ENCODE measurements around the gene PRKAG2.
"Not testable (repeated sequence)": the region's sequence is repeated elsewhere in the genome, so short reads cannot be mapped to it uniquely, and the experiment has no call there.

PRKAG2 gene

DNA sequence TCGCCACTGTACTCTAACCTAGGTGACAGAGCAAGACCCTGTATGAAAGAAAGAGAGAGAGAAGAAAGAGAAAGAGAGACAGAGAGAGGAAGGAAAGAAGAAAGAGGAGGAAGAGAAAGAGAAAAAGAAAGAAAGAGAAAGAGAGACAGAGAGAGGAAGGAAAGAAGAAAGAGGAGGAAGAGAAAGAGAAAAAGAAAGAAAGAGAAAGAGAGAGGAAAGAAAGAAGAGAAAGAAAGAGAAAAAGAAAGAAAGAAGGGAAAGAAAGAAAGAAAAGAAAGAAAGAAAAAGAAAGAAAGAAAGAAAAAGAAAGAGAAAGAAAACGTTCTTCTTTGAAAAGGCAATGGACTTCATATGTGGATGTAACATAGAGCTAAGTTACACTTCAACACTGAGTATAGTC lies 340.7 kb downstream of the PRKAG2 start:
- DNase-seq: not testable (repeated sequence)

DNA sequence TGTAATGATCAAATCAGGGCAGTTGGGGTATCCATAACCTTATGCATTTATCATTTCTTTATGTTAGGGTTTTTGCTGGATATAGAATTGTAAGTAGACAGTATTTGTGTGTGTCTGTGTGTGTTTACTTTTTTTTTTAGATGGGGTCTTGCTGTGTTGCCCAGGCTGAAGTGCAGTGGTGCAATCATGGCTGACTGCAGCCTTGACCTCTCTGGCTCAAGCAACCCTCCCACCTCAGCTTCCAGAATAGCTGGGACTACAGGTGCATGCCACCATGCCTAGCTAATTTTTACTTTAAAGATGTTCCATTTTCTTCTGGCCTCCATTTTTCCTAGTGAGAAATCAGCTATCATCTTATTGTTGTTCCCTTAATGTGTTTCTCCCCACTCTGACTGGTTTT lies 347.1 kb downstream of the PRKAG2 start:
- DNase-seq: no peak

DNA sequence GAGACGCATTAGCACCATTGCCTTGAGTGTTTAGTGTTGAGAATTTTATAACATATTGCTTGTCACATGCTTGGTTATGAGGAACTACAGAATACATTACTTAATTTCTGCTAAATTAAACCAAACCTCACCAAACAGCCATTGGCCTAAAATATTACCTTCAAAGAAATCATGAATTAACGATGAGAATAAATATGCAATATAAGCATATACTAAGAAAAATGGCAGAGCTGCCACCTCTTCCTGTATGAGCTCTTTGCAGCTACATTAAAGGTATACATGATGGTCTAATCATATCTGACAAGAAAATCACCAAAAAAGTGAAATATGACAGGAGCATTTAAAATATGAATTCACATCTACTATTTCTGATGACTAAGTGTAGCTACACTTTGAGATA lies 352.1 kb downstream of the PRKAG2 start:
- peak in 1 of 2 donors; percentile 32 for DNase-seq

DNA sequence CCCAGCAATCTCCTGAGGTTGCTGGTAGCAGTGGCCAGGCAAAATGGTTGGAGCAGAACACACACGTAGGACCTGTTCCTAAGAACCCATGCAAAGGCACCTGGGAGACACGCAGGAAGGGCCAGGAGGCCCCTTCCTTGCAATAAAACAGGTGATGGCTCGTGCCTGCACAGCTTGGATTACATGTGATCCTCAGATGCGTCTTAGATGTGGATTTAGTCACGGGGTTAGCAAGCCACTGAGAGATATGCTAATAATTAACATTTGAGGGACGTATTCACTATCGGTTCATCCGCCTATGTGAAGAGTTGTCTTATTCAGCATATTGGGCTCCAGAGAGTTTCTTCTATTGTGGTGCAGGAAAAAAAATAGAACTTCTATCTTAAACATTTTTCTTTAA lies 352.6 kb downstream of the PRKAG2 start:
- DNase-seq: no peak

DNA sequence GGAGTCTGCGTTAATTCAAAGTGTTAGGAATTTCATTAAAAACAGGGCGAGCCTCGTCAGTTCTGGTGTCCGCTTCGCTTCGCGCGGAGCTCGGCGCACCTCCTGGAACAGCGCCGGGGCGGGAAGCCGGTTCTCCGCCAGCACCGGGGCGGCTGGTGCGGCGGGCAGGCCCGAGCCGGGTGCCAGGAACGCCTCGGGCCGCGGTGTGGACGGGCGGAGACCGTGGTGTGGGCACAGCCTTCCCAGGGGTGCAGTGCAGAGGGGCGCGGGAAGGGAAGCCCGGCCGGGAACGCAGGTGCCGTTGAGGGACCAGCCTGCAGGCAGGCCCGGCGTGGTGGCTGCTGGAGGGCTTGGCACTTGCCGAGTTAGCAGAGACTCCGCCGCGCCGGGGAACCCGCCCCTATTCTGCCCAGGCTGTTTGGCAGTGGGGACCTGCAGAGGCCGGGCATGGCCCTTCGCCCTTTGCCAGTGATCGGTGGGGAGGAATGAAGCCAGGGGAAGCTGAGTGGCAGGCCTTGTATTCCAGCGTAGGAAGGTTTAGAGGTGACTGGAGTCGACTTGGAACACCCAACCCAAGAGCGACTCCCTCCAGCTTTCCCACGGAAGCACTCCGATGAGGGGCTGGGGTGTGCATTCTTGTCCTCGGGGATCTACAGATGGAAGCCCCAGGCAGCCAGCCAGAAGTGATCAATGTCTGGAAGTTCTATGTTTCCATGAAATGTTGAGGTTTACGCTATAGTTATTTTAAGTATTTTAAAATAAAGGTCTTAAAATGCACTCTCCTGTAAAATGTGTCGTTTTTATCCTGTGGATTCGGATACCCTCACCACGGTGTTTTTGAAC lies 356.3 kb downstream of the PRKAG2 start:
- DNase-seq: peak; percentile 22 to 42

DNA sequence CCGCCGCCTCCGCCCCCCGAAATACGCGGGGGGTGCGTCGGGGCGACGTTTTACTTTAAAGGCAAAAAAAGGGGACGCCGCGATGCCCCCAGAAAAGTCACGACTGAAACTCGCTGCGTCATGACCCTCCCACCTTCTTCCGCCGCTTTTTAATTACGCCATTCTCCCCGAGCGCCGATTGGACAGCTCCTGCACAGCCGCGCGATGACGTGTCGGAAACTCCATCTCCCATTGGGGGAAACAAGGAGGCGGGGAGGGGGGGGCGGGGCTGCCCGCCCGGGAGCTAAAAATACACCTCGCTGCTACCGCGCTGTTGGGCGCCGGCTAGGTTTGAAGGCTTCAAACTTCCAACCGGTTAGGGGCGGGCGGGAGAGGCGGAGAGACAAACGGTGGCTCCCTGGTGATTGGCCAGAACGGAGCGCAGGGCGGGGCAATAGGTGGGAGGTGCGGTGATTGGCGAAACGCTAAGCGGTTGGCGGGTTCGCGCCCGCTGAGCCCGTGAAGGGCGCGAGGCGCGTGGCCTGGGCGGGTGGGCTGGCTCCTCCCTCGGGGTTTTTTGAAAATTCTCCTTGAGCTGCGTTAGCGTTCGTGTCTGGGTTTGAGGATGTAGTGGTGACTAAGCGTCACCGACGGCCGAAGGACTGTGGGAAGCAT lies 357.0 kb downstream of the PRKAG2 start, which contains the start of gene RHEB:
Gene RHEB (minus strand): TSS at position 131 of the 654 bp plus-strand sequence. CDS start 384 bp downstream, outside the sequence.
- peak; percentile 99 to 100 for DNase-seq

DNA sequence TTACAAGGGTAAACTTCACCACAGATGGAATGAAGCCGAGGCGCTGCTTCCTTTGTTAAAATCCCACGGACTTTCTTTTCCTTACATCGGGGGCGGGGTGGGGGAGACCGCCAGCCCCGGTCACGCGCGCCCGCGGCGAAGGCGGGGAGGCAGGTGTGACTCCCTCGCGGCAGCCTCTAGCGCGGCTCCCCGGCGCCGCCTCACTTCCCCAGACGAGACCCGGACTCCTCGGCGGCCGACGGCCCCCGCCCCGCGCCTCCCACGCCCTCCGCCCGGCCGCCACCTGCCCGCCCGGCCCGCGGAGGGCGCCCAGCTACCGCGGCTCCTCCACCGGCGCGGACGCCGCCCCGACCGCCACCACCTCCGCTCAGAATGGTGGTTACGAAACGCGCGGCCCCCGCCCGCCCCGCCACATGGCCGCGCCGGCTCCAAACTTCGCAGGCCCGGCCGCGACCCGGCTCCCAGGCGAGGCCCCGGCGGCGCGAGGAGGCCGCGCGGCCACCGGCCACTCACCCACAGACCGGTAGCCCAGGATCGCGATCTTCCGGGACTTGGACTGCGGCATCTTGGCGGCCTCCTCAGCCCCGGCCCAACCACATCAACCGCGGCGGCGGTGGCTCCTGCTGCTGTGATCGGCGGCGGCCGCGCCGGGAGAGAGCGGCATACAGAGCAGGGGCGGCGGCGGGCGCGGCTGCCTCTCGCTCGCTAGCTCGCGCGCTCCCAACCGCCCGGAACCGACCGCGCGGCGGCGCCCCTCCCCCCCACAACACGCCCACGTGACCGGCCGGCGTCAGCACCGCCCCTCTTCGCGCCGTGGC lies 357.8 kb downstream of the PRKAG2 start:
- peak; percentile 44 to 86 for DNase-seq

DNA sequence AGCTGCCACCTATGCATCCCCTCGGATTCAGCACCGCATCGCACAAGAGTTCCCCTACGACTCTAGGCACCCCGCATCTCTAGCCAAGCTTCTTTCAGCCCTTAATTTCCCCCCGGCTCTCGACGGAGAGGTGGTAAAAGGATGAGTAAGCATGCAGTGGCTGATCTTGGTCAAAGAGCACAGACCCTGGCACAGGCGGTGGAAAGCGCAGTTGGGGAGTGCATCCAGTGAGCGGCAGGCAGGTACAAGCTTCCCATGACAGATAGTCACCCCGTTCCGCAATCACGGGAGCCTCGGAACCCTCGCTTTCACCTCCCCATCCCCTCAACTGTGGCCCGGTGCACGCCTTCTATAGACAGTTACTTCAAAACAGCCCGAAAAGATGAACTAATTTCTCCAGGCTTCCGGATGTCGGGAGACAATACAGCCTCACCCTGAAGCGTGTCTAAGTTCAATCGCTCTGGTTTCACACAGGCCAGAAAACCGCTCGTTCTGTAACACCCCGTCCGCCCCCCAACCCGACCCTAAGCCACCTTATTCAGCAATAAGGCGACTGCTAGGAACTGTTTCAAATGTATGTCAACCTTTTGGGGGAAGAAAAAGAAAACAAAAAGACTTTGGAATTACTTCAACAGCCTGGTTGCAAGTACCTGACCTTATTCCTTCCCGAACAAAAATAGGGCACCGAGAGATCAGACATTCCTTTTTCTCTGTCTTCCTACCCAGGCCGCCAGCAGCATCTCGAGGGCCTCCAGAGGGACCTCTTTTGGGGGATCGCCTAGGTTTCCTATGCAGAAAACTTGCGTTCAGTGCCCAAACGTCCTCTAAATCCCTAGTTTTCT lies 358.6 kb downstream of the PRKAG2 start:
- peak; percentile 44 to 45 for DNase-seq

DNA sequence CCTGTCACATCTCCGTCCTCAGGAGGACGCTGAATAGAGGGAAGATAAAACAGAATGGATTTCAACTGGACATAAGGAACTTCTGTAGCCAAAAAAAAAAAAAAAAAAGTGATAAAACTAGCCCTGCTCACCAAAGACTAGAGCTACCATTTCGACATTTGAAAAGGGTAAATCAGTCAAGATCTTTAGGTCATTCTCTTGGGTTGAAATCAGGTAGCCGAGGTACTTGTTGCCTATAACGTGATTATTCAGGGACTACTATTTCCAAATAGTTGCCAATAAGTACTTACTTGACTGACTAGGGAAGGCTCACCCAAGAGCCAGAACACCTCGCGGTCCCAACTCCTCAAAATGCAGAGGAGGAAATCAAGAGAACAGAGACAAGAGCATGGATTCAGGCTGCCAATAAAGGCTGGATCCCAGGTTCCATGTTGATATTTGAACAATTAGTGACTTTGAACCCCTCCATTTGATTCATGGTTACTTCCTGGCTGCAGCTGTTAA lies 359.3 kb downstream of the PRKAG2 start:
- no peak for DNase-seq

DNA sequence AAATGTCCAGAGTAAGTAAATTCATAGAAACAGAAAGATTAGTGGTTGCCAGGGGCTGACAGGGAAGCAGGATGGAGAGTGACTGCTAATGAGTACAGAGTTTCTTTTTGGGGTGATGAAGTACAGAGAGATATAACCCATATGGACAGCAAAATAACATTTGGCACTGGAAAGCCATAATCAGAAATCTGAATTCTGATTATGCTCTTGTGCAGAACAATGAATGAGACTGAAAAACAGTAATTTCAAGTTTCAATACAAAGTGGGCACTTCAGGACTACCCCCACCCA lies 361.7 kb downstream of the PRKAG2 start:
- DNase-seq: no peak

DNA sequence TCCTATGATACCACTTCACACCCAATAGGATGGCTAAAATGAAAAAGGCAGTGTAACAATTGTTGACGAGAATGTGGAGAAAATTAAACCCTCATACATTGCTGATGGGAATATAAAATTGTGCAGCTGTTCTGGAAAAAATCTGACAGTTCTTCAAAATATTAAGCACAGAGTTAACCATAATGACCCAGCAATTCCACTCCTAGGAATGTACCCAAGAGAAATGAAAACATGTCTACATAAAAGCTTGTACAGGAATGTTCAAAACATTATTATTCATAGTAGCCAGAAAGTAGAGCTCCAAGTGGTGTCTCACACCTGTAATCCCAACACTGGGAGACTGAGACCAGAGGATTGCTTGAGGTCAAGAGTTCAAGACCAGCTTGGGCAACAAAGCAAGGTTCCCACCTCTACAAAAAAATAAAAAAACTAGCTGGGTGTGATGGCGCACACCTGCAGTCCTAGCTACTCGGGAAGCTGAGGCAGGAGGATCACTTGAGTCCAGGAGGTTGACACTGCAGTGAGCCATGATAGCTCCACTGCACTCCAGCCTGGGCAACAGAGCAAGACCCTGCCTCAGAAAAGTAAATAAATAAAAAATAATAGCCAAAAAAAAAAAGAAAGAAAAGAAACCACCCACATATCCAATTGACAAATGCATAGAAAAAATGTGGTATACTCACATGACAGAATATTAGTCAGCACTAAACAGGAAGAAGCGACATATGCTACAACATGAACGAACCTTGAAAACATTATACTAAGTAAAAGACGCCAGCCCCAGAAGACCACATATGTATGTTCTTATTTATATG lies 362.2 kb downstream of the PRKAG2 start:
- DNase-seq: peak; percentile 55 to 72

DNA sequence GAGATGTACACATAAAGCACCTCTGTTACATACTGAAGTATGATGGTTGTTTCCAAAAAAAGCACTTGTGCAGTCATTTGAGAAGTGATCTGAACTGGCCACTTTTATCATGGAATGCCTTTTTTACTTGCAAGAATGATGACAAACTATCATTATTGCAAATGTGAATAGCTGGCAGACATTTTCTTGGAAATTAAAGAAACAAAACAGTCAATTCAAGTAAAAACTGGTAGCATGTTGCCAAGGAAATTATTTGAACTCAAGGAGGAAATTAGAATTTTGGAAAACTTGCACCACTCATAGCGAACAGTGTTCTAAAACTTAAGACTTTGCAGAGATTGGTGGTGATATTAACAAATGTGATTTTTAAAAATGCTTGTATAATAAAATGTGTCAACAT lies 363.8 kb downstream of the PRKAG2 start:
- no peak for DNase-seq

DNA sequence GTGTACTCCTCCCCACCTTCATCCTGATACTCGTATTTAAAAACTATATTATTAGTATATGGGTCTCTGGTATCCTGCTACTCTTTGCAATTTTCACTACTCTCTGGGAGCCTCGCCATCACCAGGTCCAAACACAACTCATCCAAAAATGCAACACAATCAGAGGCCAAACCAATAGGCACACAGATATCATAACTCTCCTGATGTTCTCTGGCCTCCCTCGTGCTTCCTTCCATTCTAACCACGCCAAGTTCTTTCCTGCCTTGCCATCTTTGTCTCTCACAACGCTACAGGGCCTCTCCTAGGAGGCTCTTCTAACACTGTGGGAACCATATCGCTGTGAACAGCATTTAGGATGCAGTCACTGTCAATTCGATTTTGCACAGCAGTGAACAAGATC lies 364.6 kb downstream of the PRKAG2 start:
- no peak for DNase-seq

DNA sequence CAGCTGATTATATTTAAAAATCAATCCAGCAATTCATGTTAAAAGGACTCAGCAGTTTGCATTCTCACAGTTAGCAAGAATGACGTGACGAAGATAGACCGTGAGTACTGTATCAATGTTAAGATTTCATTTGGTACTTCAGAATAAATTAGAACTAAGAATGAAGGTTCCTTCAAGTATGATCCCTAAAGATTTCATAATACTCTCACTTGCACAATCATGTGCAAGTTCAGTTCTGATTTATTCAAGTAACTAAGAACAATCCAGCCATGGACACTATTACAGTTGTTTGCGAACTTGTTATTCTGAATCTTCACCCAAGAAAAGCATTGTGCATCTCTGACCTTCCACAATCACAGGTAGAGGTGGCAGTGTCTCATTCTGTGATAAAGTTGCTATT lies 365.0 kb downstream of the PRKAG2 start:
- peak; percentile 19 to 78 for DNase-seq

DNA sequence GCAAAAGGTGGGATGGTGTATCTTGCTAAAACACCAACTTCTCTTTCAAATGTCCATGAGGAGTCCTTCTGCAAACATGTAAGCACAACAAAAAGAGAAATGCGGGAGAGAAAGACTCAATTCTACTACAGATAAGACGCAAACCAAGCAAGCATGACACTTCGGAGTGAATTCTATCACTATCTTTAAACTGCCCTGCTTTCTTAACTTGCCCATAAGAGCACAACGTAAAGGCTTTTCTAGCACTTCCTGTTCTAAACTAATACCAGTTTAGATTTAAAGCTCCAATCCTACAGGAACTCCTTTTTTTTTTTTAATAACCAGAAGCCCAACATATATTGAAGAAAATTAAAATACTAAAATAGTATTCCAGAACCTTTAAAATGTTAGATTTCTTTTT lies 365.6 kb downstream of the PRKAG2 start:
- no peak for DNase-seq

DNA sequence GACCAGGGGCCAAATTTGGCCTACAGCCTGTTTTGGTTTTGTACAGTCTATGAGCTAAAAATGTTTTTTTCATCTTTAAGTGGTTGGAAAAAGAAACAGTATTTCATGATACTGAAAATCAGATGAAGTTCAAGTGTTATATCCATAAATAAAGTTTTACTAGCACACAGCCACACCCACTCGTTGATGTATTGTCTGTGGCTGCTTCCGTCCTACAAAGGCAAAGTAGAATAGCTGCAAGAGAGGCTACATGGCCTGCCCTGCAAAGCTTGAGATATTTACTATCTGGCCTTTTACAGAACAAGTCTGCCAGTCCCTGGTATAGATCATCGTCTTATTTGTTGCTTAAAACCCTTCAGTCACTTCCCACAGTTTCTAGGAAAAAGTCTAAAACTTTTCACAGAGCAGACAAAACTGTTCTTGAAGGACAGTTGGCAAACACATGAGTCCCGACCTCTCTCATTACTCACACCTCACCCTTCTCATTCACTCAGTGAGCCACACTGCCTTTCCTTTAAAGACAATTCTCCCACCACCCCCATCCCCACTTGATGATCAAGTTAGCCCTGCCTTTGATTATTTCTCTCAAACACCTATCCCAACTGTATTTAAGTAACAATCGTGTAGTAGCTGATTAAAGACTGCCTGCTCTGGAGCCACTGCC lies 367.1 kb downstream of the PRKAG2 start:
- no peak for DNase-seq

DNA sequence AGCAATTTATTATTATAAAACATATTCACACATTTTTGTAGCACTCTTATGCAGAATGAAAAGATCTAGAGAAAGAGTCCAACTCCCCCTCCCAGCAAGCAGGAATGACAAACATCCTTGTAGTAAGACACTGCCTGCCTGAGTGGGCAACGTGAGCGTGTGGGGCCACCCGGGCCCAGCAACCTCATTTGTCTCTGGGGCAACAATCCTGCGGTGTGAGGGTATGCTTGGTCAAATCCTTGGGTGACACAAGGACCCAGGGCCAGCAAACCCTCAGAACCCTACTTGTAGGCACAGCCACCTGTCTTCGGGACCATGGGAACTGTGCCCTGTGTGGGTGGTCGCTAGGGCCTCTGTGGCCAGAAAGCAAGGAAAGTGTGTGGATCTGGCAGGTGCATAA lies 367.9 kb downstream of the PRKAG2 start:
- peak in 1 of 2 donors; percentile 29 for DNase-seq

DNA sequence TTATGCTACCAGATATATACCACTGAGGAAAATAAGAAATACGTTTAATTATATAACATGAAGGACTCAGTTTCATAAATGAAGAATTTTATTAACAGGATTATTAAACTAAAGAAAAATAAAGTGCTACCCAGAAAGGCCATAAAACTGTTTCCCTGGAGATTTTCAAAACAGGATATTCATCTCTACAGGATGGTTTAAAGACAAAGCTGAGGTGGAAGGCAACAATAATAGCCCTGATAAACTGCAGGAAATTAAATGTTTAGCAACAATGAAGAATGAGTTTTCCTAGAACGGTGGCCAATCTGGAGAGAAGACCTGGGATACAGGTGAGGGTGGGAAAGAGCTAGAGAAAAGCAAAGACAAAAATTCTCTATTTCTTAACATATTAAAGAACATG lies 369.1 kb downstream of the PRKAG2 start:
- DNase-seq: no peak

DNA sequence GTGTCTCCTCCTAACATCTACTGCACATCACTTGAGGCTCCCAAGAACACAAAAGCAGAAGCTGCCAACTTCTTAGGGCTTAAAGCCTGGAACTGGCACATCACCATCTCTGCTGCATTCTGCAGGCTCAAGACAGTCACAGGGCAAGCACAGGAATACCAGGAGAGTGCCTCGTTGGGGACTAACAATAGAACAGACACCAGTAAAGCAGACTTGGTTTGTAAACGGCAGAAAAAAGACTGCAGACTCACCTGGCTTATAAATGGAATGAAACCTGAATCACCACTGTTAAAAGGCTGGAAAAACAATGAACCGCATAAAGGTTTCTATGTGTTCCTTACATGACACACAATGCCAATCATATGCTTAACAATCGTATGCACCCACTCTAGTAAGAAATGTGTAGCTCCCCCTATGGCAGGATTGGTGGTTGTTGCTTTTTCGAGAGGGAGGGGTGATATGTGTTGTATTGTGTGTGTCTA lies 370.0 kb downstream of the PRKAG2 start:
- peak in 1 of 2 donors; percentile 22 for DNase-seq
